T-helper 22 cell (primary cell): ENCODE results near the gene NCKAP5L.
"Not testable (repeated sequence)": the region's sequence is repeated elsewhere in the genome, so short reads cannot be mapped to it uniquely, and the experiment has no call there.

Source experiments
- DNase-seq: peaks from one replicate; pipeline ENCODE4 v3.0.0-alpha.2; 2020; ENCODE audit warnings: low read depth

The NCKAP5L gene

DNA sequence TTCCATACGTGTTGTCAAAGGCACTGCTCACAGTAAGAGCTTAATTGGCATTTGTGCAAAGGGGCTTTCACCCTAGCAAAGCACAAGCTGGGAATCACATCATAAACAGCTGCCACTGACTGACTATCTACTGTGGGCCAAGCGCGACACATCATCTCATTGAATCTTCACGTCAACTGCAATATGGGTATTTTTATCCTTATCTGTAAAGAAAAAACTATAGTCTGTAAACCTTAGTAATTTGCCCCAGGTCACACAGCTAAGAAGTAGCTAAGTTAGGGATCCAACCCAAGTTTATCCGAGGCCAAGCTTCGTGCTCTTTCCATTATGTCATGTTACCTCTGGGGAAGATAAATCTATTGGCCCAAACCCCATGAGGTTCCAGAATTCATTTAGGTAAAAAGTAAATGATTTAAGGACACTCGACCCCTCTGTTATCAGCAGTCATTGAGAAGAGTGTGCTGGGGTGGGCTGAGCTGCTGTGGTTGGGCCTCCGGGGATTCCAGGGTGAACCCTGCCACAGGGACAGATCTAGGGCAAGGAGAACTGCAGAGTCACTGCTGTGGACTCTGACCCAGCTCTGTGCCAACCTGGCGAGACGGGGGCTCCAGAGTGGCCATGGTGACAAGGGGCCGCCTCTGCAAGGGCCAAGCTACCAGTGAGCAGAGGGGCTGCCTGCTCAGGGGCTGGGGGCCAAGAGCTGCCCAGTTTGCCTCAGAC lies 27.6 kb downstream of the NCKAP5L start:
- no peak for DNase-seq

DNA sequence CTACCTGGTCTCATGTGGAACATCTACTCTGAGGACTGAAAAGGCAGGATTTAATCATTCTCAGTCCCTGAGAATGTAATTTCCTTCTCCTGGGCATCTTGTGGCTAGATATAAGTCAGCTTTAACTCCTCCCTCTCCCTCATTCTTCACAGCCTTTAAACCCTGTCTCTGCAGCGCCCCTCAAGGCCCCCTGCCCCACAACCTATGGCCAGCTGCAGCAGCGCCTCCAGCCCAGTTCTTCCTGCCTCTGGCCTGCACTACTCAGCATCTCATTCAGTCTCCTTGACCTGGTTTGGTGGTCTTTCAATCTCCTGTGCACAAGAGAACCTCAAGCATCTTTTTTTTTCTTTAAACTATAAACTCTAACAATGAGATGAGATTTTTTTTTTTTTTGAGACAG lies 29.3 kb downstream of the NCKAP5L start:
- DNase-seq, result no peak

DNA sequence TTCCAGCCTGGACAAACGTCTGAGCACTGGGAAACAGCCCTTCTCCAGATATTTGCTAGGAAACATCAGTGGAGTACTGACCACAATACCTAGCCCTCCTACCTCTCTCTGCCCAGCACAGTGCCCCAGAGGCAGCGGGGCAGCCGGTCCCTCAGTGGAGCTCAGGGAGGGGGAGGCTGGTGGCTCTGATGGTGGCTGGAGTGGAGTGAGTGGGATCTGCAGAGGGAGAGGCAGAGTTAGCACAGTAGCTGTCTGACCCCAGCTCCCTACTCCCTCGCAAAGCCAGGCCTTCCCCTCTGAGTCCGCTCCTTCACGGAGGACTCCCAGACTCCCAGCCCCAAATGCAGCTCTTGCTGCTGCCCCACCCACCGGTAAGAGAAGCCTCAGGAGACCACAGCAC lies 30.0 kb downstream of the NCKAP5L start:
- DNase-seq, result no peak

DNA sequence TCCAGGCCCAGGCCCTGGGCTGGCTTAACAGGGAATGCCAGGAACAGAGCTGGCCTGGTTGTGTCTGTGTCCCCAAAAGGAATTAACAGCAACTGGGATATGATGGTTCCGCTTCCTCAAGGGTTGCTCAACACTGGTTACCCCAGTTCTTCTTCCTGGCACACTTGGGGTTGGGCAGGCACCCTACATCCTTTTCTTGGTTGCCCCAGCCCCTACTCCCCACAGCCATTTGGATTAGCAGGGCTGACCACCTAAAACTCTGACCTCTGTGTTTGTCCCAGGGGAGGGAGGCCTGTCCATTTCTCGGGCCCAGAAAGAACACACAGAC lies 30.8 kb downstream of the NCKAP5L start:
- no peak for DNase-seq

DNA sequence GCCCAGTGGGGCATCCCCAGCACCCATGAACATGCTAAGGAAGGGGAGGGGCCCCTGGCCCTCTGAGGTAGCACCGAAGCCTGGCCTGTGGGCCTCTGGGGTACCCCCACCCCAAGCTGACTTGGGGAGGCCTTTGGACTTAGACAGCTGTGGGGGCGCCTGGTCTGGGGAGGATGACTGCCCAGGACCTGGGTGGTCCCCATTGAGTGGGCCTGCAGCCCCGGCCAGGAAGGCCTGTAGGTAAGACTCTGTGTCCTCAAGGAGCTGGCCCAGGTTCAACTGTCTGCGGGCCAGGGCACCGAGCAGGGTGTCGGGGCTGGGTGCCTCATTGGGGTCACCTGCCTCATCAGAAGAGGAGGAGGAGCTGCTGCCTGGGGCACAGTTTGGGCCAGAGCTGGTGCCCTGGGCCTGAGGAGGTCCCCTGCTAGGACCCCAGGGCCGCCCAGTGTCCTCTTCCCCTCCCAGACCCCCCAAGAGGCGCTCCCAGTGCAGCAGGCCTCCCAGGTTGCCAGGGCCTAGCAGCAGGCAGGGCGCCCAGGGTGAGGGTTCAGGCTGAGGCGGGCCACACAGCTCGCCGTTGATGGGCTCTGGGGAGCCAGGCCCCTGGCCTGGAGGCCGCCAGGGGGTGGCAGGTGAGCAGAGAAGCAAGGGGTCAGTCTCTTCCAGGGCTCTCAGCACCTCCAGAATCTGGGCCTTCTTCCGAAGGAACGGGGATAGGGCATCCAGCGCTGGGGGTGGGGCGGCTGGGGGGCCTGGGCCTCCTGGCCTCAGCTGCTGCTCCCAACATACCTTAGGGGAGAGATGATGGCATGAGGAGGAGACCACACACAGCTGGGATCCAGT lies 31.4 kb downstream of the NCKAP5L start:
- DNase-seq, result no peak

DNA sequence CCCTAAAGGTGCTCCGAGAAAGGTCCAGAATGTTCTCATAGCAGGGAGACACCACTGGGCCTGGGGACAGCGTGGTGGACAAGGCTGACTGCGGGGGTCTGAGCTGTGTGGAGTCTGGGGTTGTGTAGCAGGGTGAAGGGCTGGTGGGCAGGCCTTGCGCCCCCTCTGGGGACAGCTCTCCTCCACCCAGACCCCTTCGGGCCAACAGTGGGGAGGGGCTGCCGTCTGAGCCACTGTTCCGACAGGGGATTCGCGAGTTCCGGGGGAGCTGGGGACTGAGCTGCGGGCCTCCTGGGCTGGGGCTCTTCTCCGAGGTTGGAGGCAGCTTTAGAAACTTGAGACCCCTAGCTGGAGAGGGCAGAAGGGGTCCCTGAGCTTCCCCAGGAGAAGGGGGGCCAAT lies 32.1 kb downstream of the NCKAP5L start:
- DNase-seq, result no peak

DNA sequence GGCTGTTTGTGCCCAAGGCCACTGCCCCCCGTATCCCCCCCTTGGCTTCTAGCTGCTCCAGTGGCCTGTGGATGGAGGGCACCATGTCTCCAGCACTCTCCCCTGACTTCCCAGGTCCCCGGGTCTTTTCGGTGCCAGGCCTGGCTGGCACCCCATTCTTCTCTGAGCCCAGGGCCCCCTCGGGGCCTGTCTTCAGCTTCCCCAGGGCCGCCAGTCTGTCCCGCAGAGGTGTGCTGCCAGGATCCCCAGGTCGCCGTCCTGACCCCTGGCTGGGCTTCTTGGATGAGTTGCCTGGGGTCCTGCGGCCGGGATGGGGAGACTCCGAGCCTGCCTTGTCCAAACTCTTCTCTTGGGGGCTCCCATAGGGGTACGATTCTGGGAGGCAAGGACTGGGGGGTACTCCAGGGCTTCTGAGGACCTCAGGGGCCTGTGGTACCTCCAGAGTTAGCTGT lies 32.5 kb downstream of the NCKAP5L start:
- DNase-seq, result no peak

DNA sequence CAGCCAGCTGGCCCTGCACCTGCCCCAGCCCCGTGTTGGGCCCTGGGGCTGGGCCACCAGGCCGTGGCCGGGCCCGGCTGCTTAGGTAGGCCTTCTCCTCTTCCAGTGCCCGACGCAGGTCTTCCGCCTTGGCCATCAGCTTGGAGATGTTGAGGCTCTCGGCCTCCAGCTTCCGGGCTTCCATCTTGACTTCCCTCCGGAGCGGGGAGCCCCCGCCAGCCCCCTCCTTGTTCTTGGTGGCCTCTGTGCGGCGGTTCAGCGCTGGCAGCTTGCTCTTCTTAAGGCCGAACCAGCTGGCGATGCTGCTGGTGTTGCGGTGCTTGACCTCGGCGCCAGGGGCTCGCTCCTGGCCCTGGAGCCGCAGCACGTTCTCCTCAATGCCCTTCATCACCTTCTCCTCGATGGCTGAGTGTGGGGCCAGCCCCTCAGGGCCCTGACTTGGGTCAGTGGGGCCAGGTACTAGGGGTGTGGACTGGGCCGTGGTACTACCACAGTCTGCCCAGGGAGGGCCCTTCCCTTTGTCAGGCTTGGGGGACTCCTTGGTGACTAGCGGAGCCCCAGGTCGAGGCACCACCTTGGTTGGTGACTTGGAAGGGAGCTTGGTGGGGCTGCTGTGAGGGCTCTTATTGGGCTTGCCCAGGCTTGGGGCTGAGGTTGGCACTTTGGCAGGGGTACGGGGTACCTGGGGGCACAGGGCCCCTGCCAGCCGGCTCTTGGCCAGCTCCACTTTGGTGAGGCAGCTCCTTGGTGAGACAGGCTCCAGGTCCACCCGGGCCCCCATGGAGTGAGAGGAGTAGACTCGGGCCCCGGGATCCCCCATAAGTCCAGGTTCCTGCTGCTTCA lies 33.2 kb downstream of the NCKAP5L start:
- no peak for DNase-seq

DNA sequence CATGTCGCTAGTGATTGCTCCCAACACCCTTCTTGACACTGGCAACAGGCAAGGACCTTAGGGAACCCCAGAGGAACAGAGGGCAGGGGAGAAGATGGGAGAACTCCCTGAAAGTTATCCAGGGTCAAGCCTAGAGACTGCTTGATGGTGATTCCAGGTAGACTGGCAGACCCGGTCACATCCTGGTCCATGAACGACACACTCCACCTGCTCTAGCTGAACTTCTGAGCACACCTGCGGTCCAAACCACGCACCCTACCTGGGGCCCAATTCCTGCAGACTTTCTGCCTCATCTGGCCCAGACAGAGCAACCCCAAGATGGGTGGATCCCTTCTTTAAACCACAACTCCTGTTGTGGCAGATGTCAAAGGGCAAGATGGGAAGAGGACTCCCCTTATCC lies 34.2 kb downstream of the NCKAP5L start:
- no peak for DNase-seq

DNA sequence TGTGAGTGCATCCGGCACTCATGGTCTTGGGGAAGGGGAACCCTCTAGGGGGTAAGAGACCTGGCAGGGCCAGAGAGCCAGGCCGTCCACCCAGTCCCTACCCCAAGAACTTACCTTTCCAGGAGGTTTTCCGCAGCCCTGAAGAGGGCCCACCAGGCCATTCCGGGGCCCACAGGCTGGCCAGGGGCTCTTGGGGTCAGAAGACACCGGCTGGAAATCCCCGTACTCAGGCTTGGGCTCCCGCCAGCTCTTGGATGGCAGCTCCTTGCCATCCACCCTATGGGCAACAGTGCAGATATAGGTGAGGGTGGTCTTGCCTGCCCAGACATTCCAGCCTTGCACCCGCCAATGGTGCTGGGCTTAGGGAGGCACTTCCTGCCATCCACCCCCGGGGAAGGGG lies 34.6 kb downstream of the NCKAP5L start:
- no peak for DNase-seq

DNA sequence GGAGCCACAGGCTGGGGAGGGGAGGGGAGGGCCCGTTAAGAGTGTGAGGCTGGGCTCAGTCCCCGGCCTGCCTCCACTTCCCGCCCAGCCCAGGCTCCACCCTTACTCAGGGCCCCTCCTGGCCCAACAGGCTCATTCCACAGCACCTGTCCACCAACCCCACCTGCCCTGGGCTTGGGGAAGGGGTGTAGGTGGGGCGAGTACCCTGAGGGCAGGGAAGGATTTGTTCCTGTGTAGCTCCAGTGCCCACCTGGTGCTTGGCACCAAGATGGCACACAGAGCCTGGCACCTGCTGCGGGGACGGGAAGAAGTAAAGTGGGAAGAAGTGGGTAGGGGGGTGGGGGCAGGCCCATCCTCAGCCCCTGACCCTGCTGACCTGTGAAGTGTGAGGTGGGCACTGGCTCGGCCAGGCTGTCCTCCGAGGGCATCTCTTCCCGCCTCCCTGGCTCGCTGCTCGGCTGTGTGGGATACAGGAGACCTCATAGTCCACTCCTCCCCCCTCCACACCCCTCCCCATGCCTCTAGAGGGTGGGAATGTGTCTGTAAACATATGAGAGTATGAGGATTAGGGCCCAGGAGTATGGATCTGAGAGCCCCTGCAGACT lies 35.1 kb downstream of the NCKAP5L start:
- no peak for DNase-seq

DNA sequence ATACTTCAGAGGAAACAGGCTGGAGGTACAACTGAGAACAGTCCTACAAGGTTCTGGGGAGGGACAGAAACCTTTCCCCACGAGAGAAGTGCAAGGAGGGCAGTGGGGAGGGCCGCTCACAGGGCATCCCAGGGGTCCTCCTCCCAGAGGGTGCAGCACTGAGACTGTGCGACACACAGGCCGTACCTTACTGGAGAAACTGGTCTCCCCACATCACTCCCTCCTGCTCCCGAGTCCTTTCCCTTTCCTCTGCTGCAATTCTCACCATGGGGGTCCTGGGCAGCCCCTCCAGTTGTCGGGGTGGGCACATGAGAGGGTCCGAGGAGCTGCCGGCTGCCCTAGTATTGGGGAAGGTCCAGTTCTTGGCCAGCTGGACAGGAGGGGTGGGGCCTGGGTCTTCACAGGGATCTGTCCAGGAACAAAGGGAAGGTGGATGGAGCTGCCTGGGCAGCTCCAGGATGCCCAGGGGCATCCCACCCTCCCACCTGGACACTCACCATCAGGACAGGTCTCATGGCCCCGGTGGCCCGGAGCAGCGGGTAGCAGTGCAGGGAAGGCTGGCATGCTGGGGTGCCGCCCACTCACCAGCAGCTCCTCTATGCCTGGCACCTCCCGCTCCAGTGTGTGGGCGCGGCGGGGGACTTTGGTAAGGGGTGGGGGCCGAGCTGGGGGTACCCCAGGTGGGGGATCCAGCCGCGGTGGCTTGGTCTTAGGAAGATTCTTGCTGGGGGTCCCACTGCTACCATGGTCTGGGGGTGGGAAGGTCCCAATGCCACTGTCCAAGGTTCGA lies 35.8 kb downstream of the NCKAP5L start:
- DNase-seq, result no peak

DNA sequence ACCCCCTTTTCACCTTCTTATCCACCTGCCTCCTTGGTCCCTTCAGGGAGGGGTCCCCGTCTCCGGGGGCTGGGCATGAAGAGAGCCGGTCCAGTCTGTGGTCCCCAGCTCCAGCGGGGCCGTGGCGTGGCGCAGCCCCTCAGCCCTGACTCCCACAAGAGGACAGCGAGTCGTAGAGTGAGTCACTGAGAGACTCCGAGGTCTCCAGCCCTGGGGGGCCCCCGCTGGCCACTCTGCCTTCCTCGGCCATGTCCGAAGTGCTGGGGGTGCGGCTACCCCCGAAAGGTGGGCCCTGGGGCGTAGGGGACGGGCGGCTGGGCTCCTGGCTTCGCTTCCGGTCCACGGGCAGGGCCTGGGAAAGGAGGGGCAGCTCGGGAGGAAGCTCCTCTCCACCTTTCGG lies 36.5 kb downstream of the NCKAP5L start:
- DNase-seq, result no peak

DNA sequence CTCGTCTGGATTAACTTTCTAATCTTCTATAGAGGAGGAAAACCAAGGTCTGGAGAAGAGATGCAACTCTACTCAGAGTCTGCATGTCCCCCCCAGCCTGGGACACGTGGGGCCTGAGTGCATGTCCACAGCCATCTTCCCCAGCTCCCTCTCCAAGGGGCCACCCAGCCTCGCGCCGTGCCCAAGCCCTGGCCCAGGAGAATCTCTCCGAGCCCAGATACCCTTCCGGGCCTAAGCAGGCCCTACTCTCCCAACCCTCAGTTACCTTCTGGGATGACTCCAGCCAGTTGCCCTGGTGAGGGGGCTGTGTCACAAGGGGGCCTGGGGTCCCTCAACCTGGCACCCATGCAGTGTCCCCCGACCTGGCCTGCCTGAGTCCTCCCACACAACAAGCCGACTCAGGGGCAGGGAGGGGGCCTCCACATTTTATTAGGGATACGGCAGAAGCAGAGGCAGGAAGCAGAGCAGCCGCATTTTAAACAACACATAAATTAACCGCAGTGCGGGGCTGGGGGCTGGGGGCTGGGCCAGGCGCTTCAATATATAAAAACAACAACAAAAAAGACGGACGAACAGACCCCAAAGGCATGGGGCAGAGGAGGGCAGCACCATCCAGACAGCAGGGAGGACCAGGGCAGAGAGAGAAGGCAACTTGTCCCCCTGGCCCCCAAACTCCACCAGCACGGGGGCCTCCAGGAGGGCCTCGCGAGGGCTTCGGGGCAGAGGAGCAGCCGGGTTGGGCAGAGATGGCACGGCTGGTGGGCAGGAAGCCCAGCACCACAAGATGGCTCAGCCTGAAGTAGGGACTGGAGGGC lies 37.3 kb downstream of the NCKAP5L start:
- DNase-seq, result no peak

DNA sequence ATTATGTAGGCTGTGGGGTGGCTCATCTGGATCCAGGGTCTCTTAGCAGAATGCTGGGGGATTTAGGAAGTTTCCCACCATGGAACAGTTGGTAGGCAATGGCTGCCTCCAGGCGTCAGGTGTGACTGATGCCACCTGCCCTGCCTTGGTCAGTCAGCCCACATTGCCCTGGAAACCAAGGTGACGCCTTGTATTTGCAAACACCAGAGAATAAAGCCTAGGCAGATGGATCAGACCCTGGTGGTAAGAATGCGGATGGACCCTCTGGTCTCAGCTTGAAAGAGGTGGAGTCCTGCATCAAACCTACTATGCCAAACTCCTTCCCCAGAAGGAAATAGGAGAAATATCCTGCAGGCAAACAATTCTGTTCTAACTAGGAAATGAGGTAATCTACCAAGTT lies 38.2 kb downstream of the NCKAP5L start:
- DNase-seq, result no peak

DNA sequence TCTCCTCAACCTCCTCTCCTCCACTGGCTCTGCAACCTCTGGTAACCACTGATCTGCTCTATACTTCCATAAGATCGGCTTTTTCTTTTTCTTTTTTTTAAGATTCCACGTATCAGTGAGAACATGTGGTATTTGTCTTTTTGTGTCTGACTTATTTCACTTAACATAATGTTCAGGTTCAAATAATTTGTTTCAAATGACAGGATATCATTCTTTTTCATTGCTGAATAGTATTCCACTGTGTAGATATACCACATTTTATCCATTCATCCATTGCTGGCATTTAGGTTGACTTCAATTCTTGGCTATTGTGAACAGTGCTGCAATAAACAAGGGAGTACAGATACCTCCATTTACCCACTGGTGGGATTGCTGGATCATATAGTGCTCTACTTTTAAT lies 40.5 kb downstream of the NCKAP5L start:
- DNase-seq, result no peak

DNA sequence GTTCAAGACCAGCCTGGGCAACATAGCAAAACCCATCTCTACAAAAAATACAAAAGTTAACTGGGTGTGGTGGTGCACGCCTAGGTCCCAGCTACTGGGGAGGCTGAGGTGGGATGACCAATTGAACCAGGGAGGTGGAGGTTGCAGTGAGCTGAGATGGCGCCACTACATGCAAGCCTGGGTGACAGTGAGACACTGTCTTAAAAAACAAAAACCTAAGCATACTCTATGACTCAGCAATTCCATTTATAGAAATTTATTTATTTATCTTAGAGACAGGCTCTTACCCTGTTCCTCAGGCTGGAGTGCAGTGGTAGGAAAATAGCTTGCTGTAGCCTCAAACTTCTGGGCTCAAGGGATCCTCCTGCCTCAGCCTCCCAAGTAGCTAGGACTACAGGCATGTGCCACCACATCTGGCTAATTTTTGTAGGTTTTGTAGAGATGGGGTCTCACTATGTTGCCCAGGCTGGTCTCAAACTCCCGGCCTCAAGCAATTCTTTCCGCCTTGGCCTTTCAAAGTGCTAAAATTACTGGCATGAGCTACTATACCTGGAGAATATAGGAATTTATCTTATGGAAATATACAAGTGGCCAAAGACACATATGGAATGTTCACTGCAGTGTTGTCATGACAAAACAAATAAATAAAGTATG lies 43.3 kb downstream of the NCKAP5L start:
- no peak for DNase-seq

DNA sequence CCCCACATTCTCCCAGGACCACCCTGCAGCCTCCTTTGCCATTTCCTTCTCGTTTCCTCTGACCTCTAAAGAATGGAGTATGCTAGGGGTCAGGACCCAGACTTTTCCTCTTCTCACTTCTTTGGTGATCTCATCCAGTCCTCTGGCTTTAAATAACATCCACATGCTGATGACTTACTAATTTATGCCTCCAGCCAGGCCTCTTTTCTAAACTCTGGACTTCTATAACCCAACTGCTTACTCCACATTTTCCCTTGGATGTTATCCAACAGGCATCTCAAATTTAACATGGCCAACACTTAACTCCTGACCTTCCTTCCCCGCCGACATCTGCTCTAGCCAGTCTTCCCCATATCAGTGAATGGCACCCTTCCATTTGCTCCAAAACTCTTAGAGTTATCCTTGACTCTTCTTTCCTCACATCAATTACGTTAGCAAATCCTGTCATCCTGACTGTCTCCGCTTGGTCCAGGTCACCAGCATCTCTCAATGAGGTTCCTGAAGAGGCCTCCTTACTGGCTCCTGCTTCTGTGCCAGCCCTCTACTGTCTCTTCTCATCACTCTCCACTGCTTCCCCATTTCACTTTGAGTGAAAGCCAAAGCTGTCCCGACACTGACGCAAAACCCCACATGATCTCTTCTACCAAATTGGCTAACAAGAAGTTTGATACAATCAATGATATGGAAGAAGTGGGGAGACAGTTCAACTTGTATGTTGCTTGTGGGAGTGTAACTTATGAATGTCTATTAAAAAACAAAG lies 44.1 kb downstream of the NCKAP5L start:
- DNase-seq, result no peak

DNA sequence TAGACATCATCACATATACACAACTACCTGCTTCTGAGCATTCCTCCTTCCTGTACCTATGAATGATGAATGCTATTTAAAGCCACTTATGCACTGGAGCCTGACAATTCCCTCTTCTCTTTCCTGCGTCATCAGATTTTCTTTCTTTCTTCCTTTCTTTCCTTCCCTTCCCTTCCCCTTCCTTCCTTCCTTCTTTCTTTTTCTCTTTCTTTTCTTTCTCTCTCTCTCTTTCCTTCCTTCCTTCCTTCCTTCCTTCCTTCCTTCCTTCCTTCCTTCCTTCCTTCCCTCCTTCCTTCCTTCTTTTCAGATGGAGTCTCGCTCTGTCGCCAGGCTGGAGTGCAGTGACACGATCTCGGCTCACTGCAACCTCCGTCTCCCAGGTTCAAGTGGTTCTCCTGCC lies 47.3 kb downstream of the NCKAP5L start:
- DNase-seq, result not testable (repeated sequence)
